Ovary (tissue), 9 donors: ENCODE results near the gene HAGH. TPM values are rescaled to one million over a fixed set of nuclear protein-coding genes. Genes with fewer than 3 reads are reported as not detected.

Experiments
- DNase-seq, 5 donors: peaks; one replicate each; pipeline ENCODE4 v3.0.0-alpha.2; 2019 to 2020
- H3K27ac ChIP-seq, 2 donors: fragments of 200-600 bp; one replicate each; pipeline versions ENCODE4 v1.5.1 to v1.8.0; 2019 to 2022
- H3K27me3 ChIP-seq: fragments of 200-600 bp; one replicate; pipeline ENCODE4 v1.8.0; 2022
- H3K36me3 ChIP-seq: fragments of 200-600 bp; sonication (generic); one replicate; pipeline ENCODE4 v1.5.1; 2019
- H3K4me1 ChIP-seq: one replicate; pipeline ENCODE4 v1.8.1; 2013; ENCODE audit warnings: mild to moderate bottlenecking, moderate library complexity; ENCODE audit not compliant: insufficient read depth
- H3K4me3 ChIP-seq: fragments of 200-600 bp; sonication (generic); one replicate; pipeline ENCODE4 v1.5.1; 2017
- H3K9me3 ChIP-seq, 2 donors: fragments of 200-600 bp in 1 of 2; sonication (generic) in 1 of 2; one replicate each; pipeline versions ENCODE4 v1.5.1 to v1.8.1; 2013 to 2019; ENCODE audit warnings: mild to moderate bottlenecking in 1 of 2, moderate library complexity in 1 of 2
- CTCF ChIP-seq, 3 donors: fragments of 450-650 bp in 2 of 3; fragments of 200-600 bp in 1 of 3; IDR thresholded peaks; one replicate each; pipeline versions ENCODE4 v1.5.1 to v1.8.0; 2016 to 2022; ENCODE audit warnings: antibody characterized with exemption in 3 of 3, mild to moderate bottlenecking in 1 of 3
- EP300 ChIP-seq: sonication (generic); formaldehyde crosslinking; IDR thresholded peaks from one replicate; pipeline ENCODE4 v1.6.1; 2017; ENCODE audit warnings: antibody characterized with exemption
- POLR2A ChIP-seq: fragments of 450-650 bp; IDR thresholded peaks from one replicate; pipeline ENCODE4 v1.6.1; 2017; ENCODE audit warnings: antibody characterized with exemption, mild to moderate bottlenecking, moderate library complexity
- WGBS, 3 donors: extraction: QIAGEN DNeasy Blood & Tissue Kit in 1 of 3; methylation state at CpG; one replicate each; pipeline versions ENCODE4 v1.1.5 to v1.1.7; 2013 to 2017; 5-methylcytosine and 5-hydroxymethylcytosine counted together
- intact Hi-C, 4 donors: fragments of 100-400 bp; cut with DNase I; formaldehyde crosslinking; loops; one replicate each; pipeline versions ENCODE4 v1.11.0 to v1.15.1; 2022 to 2023
- polyA plus RNA-seq, 2 donors: library from polyadenylated mRNA; stranded (reverse); fragments of 200-250 nt in 1 of 2; fragments of 350-450 nt in 1 of 2; fragmentation: Illumina TruSeq in 1 of 2; extraction: RNeasy Lipid Tissue Mini Kit (QIAGEN cat#74804) in 1 of 2; gene quantifications; one replicate each; pipeline ENCODE4 v1.2.3, GENCODE V29; 2013 to 2014
- total RNA-seq, 7 donors: library from RNA; depleted of rRNA in 2 of 7; stranded (reverse); fragments of >200 nt in 2 of 7; fragmentation: NEBNext Ultra II Directional in 3 of 7; extraction: Animal tissue kit (Norgen Biotek cat#: 25700) in 3 of 7; gene quantifications; one replicate each; pipeline versions ENCODE4 v1.1.0 to v1.2.4, GENCODE V29; 2016 to 2023
- donor health status: DM: no; HTN: no; CAD: no; lungs with moderate emphysema.
- donor health status: DM: no; HTN: no; CAD: no.
- donor health status: Bipolar disorder and iron deficiency.
- donor health status: DM: yes; HTN: yes; CAD: no.
- donor health status: DM: no; HTN: no; CAD: no.
- donor health status: DM: yes; HTN: yes; CAD: no.

Gene HAGH
- total and polyA plus RNA-seq, 9 donors: 7.7 to 70.2 (median 37.0) TPM

GRCh38 chr16:1787056-1787321 is 39.6 kb downstream of the HAGH start:
- H3K4me3 ChIP-seq: no peak overlapping the region
- TF ChIP-seq CTCF (IDR thresholded peaks at IDR 0.05) (no peak), POLR2A (no peak), EP300 (no peak)
- no peaks in the 10 kb centered on the region for H3K27me3 ChIP-seq
- intact Hi-C loops: no loop called here
- H3K36me3 ChIP-seq: no peaks in the 10 kb centered on the region
- 87 to 93% (median 89%) methylated on average over 6 of the region's 6 CpGs for WGBS, 3 donors
- DNase-seq: peak in 1 of 5 donors; percentile 24
- H3K9me3 ChIP-seq: no peaks in the 10 kb centered on the region
- no peak overlapping the region for H3K27ac ChIP-seq
- no peaks in the 10 kb centered on the region for H3K4me1 ChIP-seq

- H3K4me3 ChIP-seq: no peak overlapping the region
- 83 to 88% (median 85%) methylated on average over 47 to 51 of the region's 51 CpGs for WGBS, 3 donors
- no peak overlapping the region for H3K27ac ChIP-seq
- H3K4me1 ChIP-seq: peaks cover 3% of the 10 kb centered on the region
- H3K36me3 ChIP-seq: no peaks in the 10 kb centered on the region
- intact Hi-C loops: no loop called here
- peak; percentile 10 to 40 (median 30) for DNase-seq
- no peaks in the 10 kb centered on the region for H3K9me3 ChIP-seq
- H3K27me3 ChIP-seq: no peaks in the 10 kb centered on the region
- TF ChIP-seq EP300 (no peak), CTCF (IDR thresholded peaks at IDR 0.05) (no peak), POLR2A (no peak)
Observed at GRCh38 chr16:1786242-1787055, 40.2 kb downstream of the HAGH start.

GRCh38 chr16:1785846-1786170 is 40.8 kb downstream of the HAGH start:
- H3K27me3 ChIP-seq: no peaks in the 10 kb centered on the region
- intact Hi-C loops: no loop called here
- H3K4me3 ChIP-seq: no peak overlapping the region
- 80 to 84% (median 82%) methylated on average over 14 of the region's 14 CpGs for WGBS, 3 donors
- DNase-seq: peak in 2 of 5 donors; percentile 22 to 34
- H3K9me3 ChIP-seq: no peaks in the 10 kb centered on the region
- TF ChIP-seq POLR2A: no peak
- no peak for TF ChIP-seq CTCF (IDR thresholded peaks at IDR 0.05)
- no peak for TF ChIP-seq EP300
- no peaks in the 10 kb centered on the region for H3K36me3 ChIP-seq
- H3K4me1 ChIP-seq: peaks cover 5% of the 10 kb centered on the region
- H3K27ac ChIP-seq: no peak overlapping the region

GRCh38 chr16:1784977-1785845 is 41.4 kb downstream of the HAGH start:
- peak; percentile 8 to 36 (median 21) for DNase-seq
- TF ChIP-seq CTCF (IDR thresholded peaks at IDR 0.05) (no peak), POLR2A (no peak), EP300 (no peak)
- H3K9me3 ChIP-seq: no peaks in the 10 kb centered on the region
- intact Hi-C loops: no loop called here
- H3K4me3 ChIP-seq: no peak overlapping the region
- H3K27me3 ChIP-seq: no peaks in the 10 kb centered on the region
- H3K27ac ChIP-seq: no peak overlapping the region
- no peaks in the 10 kb centered on the region for H3K36me3 ChIP-seq
- 81 to 85% (median 81%) methylated on average over 25 to 26 of the region's 26 CpGs for WGBS, 3 donors
- H3K4me1 ChIP-seq: peaks cover 8% of the 10 kb centered on the region
